Right lobe of liver (tissue), 4 donors: ENCODE results near the gene PSD.

Experiments used
- CTCF ChIP-seq, 4 donors: fragments of 200-600 bp in 3 of 4; fragments of 450-650 bp in 1 of 4; IDR thresholded peaks; one replicate each; pipeline versions ENCODE4 v1.5.1 to v1.8.0; 2016 to 2022; ENCODE audit warnings: antibody characterized with exemption in 4 of 4, mild to moderate bottlenecking in 2 of 4
- POLR2A ChIP-seq: fragments of 450-650 bp; IDR thresholded peaks from one replicate; pipeline ENCODE4 v1.6.1; 2017; ENCODE audit warnings: antibody characterized with exemption, mild to moderate bottlenecking
- donor health status: DM: no; HTN: no; CAD: no.
- donor health status: DM: no; HTN: no; CAD: no.
- donor health status: DM: no; HTN: yes; CAD: no.

GRCh38 chr10:102407425-102408130, 11.0 kb downstream of the PSD start:
- TF ChIP-seq CTCF (IDR thresholded peaks at IDR 0.05) (no peak), POLR2A (no peak)
